SU-DHL-6 (cell line): Measurements from ENCODE around the gene FAM163A.

Experiments
- H2AFZ ChIP-seq: fragments of 200-600 bp; sonication (generic); 2 replicates; pipeline ENCODE4 v1.6.1; 2014; ENCODE audit warnings: low read depth, mild to moderate bottlenecking, moderate library complexity, mixed read lengths, antibody characterized with exemption, low read length; ENCODE audit not compliant: severe bottlenecking
- H3F3A ChIP-seq: fragments of 200-600 bp; shearing (Covaris generic); 2 replicates; pipeline ENCODE4 v1.6.0; 2016; ENCODE audit warnings: antibody characterized with exemption, mild to moderate bottlenecking; ENCODE audit not compliant: insufficient read depth
- H3K27ac ChIP-seq: fragments of 200-600 bp; sonication (generic); 2 replicates; pipeline ENCODE4 v1.5.1; 2016; ENCODE audit warnings: low read depth, mild to moderate bottlenecking, low read length, moderate library complexity, mixed read lengths
- H3K27me3 ChIP-seq: fragments of 200-600 bp; sonication (generic), shearing (Covaris generic); 2 replicates; pipeline ENCODE4 v1.6.0; 2014; ENCODE audit warnings: mild to moderate bottlenecking, low read length
- H3K36me3 ChIP-seq: fragments of 200-600 bp; sonication (generic); 2 replicates; pipeline ENCODE4 v1.6.1; 2014; ENCODE audit warnings: mild to moderate bottlenecking, low read length, mixed read lengths
- H3K4me2 ChIP-seq: fragments of 300-600, 200-600 bp; shearing (Covaris generic), sonication (generic); 2 replicates; pipeline ENCODE4 v1.6.0; 2014; ENCODE audit warnings: low read length, low read depth, mild to moderate bottlenecking; ENCODE audit not compliant: poor library complexity, severe bottlenecking
- H3K4me3 ChIP-seq: fragments of 200-600 bp; sonication (generic); 2 replicates; pipeline ENCODE4 v1.5.1; 2014; ENCODE audit warnings: antibody characterized with exemption, low read length, mild to moderate bottlenecking, mixed read lengths; ENCODE audit not compliant: insufficient read depth, poor library complexity, severe bottlenecking
- H3K79me2 ChIP-seq: fragments of 200-600 bp; sonication (generic); 2 replicates; pipeline ENCODE4 v1.6.1; 2014; ENCODE audit warnings: mild to moderate bottlenecking, low read length, moderate library complexity; ENCODE audit not compliant: insufficient read depth
- H3K9ac ChIP-seq: fragments of 200-600 bp; sonication (generic); 2 replicates; pipeline ENCODE4 v1.7.0; 2014; ENCODE audit warnings: mild to moderate bottlenecking, low read length
- H3K9me2 ChIP-seq: fragments of 200-600 bp; sonication (generic); replicated peaks from 2 replicates; pipeline ENCODE4 v1.6.1; 2014; ENCODE audit warnings: low read length; ENCODE audit not compliant: insufficient read depth
- H3K9me3 ChIP-seq: fragments of 200-600 bp; sonication (generic); 2 replicates; pipeline ENCODE4 v1.6.1; 2014; ENCODE audit warnings: low read length, mixed read lengths; ENCODE audit not compliant: insufficient read depth
- H4K20me1 ChIP-seq: fragments of 200-600 bp; sonication (generic); 2 replicates; pipeline ENCODE4 v1.6.1; 2014; ENCODE audit warnings: low read depth, mild to moderate bottlenecking, antibody characterized with exemption, low read length, moderate library complexity, mixed read lengths
- EZH2phosphoT487 ChIP-seq: fragments of 200-600 bp; sonication (generic), shearing (Covaris generic); conservative IDR thresholded peaks from 2 replicates; pipeline ENCODE4 v1.6.1; 2018; ENCODE audit warnings: mild to moderate bottlenecking, antibody characterized with exemption, low read length, moderate library complexity, mixed read lengths
- TF ChIP-seq, protein P1 (sequence below): fragments of 200-600 bp; sonication (generic); IDR thresholded peaks from one replicate; pipeline ENCODE4 v1.5.1; 2017; ENCODE audit warnings: antibody characterized with exemption, mild to moderate bottlenecking, low read length, moderate library complexity; ENCODE audit not compliant: insufficient read depth, poor library complexity, severe bottlenecking

The FAM163A gene

DNA sequence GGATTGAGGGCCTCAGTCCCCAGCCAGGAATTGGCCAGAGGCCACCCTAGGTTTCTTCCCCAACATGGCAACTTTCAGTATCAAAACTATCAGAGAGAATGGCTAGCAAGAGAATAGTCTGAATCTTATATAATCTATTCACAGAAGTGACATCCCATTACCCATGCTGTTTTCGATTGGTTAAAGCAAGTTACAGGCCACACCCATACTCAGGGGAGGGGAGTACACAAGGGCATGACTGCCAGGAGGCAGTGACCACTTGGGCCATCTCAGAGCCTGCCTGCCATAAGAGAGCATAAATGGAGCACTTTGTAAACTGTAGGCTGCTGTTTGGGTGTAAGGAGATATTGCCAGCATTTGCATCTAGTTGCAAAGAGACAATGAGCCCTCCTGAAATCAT is 65.4 kb downstream of the FAM163A start:
- no peaks in the 10 kb centered on the region for H3K9me2 ChIP-seq
- no peaks in the 10 kb centered on the region for H3K9me3 ChIP-seq
- no peak overlapping the region for H3K4me2 ChIP-seq
- H4K20me1 ChIP-seq = no peaks in the 10 kb centered on the region
- no peak overlapping the region for H3K4me3 ChIP-seq
- no peak overlapping the region for H2AFZ ChIP-seq
- H3K9ac ChIP-seq = no peak overlapping the region
- H3K27me3 ChIP-seq = no peaks in the 10 kb centered on the region
- no peaks in the 10 kb centered on the region for H3K79me2 ChIP-seq
- no peak overlapping the region for H3K27ac ChIP-seq
- H3F3A ChIP-seq = no peaks in the 10 kb centered on the region
- TF ChIP-seq, protein P1, sequence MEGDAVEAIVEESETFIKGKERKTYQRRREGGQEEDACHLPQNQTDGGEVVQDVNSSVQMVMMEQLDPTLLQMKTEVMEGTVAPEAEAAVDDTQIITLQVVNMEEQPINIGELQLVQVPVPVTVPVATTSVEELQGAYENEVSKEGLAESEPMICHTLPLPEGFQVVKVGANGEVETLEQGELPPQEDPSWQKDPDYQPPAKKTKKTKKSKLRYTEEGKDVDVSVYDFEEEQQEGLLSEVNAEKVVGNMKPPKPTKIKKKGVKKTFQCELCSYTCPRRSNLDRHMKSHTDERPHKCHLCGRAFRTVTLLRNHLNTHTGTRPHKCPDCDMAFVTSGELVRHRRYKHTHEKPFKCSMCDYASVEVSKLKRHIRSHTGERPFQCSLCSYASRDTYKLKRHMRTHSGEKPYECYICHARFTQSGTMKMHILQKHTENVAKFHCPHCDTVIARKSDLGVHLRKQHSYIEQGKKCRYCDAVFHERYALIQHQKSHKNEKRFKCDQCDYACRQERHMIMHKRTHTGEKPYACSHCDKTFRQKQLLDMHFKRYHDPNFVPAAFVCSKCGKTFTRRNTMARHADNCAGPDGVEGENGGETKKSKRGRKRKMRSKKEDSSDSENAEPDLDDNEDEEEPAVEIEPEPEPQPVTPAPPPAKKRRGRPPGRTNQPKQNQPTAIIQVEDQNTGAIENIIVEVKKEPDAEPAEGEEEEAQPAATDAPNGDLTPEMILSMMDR = no peak
- no peak for TF ChIP-seq EZH2phosphoT487
- H3K36me3 ChIP-seq = no peaks in the 10 kb centered on the region

DNA sequence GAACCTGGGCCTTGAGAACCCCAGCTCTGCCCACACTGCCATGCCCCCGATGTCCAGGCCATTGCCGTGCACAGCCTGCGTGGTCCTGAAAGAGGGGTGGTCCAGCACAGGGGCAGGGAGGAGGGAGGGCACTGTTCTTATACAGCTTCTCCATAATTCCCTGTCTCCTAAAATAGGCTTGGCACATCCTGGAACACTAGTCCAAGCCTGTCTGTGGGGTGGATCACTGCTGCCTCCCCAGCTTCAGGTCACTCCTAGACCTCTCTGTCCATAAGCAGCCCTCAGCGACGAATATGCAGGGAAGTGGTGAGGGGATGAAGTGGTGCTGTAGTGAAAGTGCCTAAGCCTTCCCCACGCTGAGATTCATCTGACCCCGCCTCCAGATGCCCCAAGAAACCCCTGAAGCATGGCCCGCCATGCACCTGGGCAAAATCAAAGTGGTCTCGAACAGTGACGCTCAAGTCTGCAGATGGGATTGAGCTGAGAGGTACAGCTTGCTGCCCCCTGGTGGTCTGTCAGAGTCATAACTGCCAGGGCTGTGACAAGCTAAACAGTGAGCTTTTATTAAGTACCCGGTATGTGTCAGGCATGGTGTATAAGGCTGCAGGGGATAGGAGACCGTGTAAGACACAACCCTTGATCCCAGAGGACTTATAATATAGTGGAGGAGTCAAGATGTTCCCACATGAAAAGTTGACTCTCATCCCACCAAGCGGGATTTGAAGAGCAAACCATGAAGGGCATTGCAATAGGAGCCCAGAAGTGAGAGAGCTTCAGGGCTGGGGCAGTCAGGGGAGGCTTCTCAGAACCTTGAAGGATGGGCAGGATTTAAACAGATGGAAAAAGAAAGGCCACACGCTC is 66.6 kb downstream of the FAM163A start:
- Histone ChIP-seq H3K79me2 (no peaks in the 10 kb centered on the region), H2AFZ (no peak overlapping the region), H3K9ac (no peak overlapping the region), H3K27ac (no peak overlapping the region), H3K4me2 (no peak overlapping the region), H3K36me3 (no peaks in the 10 kb centered on the region), H3K9me2 (no peaks in the 10 kb centered on the region), H3K27me3 (no peaks in the 10 kb centered on the region), H3K9me3 (no peaks in the 10 kb centered on the region), H3K4me3 (no peak overlapping the region), H4K20me1 (no peaks in the 10 kb centered on the region), H3F3A (no peaks in the 10 kb centered on the region)
- TF ChIP-seq, protein P1 = peak; percentile 92
- TF ChIP-seq EZH2phosphoT487 = no peak

DNA sequence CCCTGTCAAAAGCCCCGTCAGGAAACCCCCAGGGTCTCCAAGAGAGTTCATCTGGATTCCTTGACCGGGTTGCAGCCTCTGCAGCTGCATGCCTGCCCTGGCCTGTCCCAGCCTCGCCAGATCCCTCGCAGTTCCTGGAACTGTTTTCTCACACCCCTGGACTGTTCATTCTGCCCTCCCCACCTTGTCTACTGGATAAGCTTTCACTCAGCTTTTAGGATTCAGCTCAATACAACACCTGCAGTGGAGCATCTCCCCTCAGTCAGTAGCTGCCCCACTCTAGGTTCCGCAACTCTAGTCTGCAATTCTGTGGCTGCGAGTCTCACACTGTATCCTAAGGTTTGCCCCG is 67.2 kb downstream of the FAM163A start:
- H3K9me3 ChIP-seq = no peaks in the 10 kb centered on the region
- H3K27me3 ChIP-seq = no peaks in the 10 kb centered on the region
- H3K4me3 ChIP-seq = no peak overlapping the region
- no peaks in the 10 kb centered on the region for H3K79me2 ChIP-seq
- no peak overlapping the region for H3K9ac ChIP-seq
- no peak overlapping the region for H3K27ac ChIP-seq
- H3K9me2 ChIP-seq = no peaks in the 10 kb centered on the region
- no peaks in the 10 kb centered on the region for H4K20me1 ChIP-seq
- H3K36me3 ChIP-seq = no peaks in the 10 kb centered on the region
- H2AFZ ChIP-seq = no peak overlapping the region
- H3F3A ChIP-seq = no peaks in the 10 kb centered on the region
- TF ChIP-seq EZH2phosphoT487 = no peak
- TF ChIP-seq, protein P1 = no peak
- H3K4me2 ChIP-seq = no peak overlapping the region
